CD4-positive, alpha-beta T cell treated with Interleukin-6 for 4 hours (primary cell): ENCODE measurements around the gene LRRC25.
"Not testable (repeated sequence)": the region's sequence is repeated elsewhere in the genome, so short reads cannot be mapped to it uniquely, and the experiment has no call there.

Experiments
- DNase-seq: peaks from one replicate; pipeline ENCODE4 v3.0.0-alpha.2; 2020; ENCODE audit warnings: mixed read lengths

Gene LRRC25

DNA sequence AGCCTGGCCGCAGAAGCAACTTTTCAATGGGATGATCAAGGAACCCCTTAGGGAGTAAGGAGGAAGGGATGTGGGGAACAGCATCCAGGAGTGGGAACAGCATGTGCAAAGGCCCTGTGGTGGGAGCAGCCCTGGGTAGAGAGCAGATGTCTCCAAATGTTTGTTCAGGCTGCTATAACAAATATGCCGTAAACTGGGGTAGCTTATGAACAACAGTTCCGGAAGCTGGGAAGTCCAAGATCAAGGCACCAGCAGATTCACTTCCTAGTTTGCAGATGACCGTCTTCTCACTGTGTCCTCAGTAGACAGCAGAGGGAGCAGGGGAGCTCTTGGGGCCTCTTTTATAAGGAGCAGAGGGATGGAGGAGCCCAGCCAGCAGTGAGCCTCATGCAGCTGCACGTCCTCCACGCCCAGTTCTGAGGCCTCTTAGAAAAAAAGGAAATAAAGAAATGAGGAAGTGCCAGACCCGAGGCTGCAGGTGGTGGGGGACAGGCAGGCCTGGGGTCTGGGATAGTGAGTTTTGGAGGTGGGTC is 4.2 kb upstream of the LRRC25 start:
- no peak for DNase-seq

DNA sequence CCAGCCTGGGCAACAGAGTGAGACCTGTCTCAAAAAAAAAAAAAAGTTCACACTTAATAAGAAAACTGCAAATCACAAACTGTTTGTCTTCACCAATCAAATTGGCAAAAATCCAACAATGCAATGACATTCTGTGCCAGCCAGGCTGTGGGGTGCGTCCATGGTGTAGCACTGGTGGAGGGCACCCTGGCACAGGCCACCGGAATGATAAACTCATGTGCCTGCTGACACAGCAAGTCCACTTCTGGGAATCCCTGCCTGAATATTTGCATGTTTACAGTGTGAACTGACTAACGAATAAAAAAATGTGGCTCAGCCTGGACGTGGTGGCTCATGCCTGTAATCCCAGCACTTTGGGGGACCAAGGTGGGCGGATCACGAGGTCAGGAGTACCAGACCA is 1.6 kb upstream of the LRRC25 start:
- DNase-seq: no peak

DNA sequence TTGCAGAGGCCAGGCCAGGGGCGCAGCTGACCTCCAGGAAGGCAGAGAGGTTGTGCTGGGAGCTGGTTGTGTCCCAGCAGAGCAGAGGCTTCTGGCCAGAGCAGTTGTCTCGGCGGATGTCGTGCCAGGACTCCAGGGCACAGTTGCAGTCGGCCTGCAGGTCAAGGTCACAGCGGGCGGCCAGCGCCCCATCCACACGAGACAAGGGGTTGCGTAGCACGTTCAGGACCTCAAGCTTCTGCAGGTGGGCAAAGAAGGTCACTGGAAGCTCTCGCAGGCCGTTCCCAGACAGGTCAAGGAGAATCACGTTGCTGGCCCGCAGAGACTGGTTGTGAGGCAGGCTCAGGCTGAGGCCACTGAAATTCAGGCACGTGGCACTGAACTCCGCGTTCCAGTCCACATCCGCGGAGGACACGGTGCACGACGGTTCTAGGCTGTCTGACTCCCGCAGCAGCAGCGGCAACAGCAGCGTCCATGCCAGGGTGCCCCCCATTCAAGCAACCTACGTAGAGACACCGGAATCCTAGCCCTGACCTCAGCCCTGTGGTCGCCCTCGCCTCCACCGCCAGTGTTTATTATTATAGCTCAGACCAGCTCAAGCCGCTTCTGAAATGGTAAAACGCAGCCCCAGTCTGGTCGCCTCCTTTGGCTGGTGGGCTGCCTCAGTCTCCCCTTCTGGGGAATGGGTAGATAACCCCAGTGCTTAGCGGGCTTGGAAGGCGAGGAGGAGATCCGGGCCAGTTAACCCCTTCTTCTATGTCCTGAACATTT is 766 bp downstream of the LRRC25 start:
- no peak for DNase-seq

DNA sequence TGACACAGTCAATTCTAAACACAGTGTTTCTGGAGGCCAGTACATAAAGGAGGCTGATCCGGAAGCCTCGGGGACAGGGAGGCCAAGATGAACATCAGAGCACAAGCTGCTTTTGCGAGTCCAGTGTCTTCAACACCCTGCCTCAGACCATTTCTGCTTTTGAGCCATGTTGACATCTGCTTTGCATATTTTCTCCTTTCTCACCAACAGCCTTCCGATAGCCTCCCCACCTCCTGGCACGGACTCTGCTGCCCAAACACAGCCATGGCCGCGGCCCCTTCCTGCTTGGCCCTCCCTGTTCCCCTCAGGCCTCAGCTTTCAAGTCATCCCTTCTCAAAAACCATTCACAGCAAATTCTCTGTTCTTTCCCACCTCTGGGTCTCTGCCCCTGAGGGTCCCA is 3.6 kb downstream of the LRRC25 start:
- no peak for DNase-seq

DNA sequence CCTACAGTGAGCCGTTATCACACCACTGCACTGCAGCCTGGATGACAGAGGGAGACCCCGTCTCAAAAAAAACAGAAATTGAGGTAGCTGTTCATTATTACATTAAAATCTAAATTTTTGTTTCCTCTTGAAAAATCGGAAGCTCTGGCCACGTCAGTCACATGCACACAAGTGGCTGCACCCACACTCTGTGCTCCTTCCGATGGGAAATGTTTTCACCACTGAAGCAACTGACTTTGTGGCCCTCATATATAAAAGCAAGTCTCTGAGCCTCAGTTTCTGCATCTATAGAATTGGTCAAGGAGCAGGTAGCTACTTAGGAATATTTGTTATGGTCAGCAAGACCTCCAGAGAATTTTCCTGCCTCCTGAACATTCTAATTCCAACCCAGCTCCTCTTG is 4.5 kb downstream of the LRRC25 start:
- DNase-seq: no peak

DNA sequence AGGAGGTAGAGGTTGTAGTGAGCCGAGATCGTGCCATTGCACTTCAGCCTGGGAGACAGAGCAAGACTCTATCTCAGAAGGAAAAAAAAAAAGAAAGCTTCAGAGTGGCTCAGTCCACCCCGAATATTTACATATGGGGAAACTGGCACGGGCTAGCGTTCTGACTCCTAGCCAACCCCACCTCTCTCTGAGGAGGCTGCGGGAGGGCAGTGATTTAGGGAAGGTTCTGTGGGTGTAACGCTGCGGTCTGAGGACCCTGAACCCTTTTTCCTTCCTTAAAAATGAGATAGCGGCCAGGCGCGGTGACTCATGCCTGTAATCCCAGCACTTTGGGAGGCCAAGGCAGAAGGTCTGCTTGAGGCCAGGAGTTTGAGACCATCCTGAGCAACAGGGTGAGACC is 5.0 kb downstream of the LRRC25 start:
- DNase-seq: no peak

DNA sequence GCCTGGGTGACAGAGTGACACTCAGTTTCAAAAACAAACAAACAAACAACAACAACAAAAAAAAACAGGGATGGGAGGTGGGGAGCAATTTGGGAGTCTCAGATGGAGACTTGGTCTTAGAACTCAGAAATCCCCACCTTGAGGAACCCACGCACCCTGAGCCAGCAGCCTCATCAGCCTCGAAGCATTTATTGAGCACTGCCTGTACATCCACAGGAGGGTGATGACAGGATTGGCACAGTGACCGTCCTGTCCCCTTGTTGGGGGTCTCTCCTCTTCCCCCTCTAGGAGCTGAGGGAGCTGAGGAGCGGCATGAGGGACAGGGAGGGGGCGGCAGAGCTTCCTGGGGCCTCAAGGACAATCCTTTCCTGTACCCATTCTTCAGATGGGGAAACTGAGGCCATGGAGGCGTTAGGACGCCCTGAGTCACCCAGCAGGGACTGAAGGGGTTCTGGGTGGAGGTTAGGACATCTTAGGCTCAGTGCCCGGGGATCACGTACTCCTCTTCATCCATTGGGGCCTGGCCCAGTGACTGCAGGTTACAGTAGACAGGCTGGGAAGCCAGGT is 5.8 kb downstream of the LRRC25 start:
- no peak for DNase-seq

DNA sequence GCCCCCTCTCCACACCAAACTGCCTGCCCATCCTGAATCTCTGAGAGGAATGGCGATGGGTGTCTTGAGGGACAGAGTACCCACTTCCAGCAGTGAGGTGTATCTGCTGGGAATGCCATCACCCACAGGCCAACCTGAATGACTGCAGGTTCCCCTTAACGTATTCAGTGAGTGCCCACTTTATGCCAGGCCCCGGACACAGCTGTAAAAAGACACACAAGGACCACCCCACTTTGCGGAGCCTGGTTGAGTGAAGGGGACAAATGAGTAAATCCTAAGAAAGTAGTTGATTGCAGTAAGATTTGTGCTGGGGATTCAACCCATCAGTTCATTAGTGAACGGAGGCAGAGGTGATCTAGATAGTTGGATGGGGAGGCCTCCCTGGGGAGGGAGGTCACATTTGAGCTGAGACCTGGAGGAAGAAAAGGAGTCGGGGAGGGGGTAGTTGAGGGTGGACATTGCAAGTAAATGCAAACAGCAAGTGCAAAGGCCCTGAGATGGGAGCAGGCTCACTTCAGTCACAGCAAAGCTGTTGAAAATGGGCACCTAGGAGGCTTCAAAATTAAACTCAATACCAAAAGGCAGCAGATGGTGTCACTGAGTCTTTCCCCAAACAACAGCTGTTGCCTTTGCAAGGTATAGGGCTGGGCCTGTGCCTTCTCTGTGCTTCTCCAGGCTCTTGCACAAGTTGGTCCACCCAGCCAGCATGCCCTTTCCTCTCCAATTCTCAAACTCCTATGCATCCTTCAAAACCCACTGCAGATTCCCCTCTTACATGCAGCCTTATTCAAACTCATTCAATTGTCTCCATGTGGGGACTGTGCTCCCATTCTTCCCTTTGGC is 7.1 kb downstream of the LRRC25 start:
- DNase-seq: no peak

DNA sequence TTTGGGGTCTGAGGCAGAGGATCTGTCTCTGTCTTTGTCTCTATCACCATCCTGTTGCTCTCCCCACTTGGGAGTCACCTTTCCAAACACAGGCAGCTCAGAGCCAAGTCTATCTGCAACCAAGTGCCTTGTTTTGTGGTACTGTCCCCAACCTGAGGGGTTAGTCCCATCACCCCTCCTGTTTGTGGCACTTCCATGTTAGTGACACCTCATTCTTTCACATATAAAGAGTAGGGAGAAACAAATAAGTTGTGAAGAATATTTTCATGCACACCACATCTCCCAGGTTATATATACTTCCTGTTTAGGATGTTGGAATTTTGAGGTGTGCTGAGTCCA is 7.7 kb downstream of the LRRC25 start:
- DNase-seq: no peak

DNA sequence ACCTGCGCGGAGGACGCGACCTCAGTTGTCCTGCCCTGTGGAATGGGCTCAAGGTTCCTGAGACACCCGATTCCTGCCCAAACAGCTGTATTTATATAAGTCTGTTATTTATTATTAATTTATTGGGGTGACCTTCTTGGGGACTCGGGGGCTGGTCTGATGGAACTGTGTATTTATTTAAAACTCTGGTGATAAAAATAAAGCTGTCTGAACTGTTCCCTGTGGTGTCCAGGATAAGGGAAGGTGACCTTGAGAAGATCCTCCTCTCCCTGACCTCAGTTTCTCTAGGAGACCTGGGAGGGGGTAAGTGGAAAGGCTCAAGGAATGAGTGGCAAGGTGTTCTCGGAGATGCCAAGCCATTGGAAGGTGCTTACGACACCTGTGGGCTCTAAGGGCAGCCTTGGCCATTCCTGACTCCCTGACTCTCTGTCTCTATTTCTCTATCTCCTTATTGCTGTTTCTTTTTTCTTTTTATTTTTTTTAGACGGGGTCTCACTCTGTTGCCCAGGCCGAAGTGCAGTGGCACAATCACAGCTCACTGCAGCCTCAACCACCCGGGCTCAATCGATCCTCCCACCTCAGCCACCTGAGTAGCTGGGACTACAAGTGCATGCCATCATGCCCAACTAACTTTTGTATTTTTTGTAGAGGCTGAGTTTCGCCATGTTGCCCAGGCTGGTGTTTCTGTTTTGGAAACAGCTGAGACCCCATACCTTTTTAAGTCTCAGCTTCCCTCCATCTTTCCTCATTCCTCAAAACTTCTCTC is 8.3 kb downstream of the LRRC25 start:
- DNase-seq: no peak

DNA sequence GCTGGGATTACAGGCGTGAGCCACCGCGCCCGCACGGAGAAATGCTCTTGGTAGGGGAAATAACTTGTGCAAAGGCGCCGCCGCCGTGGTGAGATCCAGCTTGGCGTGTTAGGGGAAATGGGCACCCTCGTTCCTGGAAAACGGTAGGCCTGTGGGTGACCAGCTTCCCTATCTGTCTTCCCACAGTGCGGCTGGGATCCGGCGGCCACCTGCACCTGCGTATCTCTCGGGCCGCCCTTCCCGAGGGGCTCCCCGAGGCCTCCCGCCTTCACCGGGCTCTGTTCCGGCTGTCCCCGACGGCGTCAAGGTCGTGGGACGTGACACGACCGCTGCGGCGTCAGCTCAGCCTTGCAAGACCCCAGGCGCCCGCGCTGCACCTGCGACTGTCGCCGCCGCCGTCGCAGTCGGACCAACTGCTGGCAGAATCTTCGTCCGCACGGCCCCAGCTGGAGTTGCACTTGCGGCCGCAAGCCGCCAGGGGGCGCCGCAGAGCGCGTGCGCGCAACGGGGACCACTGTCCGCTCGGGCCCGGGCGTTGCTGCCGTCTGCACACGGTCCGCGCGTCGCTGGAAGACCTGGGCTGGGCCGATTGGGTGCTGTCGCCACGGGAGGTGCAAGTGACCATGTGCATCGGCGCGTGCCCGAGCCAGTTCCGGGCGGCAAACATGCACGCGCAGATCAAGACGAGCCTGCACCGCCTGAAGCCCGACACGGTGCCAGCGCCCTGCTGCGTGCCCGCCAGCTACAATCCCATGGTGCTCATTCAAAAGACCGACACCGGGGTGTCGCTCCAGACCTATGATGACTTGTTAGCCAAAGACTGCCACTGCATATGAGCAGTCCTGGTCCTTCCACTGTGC is 9.1 kb downstream of the LRRC25 start:
- peak; percentile 80 for DNase-seq

DNA sequence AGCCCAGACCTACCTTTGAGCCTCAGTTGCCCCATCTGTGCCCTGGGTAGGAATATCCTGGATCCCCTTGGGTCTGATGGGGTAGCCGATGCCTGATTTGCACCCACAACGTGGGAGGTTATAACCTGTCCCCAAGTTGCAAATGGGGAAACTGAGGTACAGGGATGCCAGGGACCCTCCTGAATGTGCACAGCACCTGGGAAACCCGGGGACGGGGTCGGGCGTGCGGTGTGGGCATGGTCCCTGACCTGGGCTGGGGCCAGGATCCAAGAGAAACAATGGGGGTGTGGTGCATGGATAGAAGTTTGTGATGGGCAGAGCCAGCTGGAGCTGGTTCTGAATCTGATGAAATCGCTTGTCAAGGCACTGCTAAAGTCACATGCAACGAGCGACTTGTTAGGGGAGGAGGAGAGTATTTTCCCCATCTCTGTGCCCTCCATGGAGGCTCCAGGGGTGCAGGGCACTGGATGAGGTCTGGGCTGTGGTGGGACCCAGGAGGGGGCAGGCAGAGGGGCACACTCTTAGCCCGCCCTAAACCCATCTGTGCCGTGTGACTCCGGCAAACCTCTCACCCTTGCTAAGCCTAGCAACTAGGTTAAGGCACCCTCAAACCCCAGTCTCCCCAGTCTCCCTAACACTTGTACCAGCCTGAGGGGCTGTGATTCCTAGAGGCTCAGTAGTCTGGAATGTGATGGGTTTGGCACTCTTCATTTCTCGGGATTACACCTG is 10.7 kb downstream of the LRRC25 start:
- DNase-seq: no peak

DNA sequence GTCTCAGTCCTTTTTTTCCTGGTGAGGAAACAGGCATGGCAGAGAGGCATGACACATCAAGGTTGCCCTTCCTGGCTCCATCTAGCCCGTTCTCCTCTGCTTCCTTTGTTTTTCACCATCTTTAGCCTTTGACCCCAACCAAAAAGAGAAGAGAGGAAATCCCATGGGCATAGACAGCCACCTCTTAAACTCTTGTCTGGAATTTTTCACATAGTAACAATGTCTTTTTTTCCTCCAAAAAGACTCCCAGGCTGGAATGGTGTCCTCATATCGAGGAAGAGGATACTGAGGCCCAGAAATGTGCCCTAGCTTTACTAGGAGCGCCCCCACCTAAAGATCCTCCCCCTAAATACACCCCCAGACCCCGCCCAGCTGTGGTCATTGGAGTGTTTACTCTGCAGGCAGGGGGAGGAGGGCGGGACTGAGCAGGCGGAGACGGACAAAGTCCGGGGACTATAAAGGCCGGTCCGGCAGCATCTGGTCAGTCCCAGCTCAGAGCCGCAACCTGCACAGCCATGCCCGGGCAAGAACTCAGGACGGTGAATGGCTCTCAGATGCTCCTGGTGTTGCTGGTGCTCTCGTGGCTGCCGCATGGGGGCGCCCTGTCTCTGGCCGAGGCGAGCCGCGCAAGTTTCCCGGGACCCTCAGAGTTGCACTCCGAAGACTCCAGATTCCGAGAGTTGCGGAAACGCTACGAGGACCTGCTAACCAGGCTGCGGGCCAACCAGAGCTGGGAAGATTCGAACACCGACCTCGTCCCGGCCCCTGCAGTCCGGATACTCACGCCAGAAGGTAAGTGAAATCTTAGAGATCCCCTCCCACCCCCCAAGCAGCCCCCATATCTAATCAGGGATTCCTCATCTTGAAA is 11.5 kb downstream of the LRRC25 start, which contains the start of gene GDF15:
Gene GDF15 (plus strand): TSS at position 484 of the 868 bp plus-strand sequence. CDS start 32 bp downstream, at position 516.
- peak; percentile 34 for DNase-seq

DNA sequence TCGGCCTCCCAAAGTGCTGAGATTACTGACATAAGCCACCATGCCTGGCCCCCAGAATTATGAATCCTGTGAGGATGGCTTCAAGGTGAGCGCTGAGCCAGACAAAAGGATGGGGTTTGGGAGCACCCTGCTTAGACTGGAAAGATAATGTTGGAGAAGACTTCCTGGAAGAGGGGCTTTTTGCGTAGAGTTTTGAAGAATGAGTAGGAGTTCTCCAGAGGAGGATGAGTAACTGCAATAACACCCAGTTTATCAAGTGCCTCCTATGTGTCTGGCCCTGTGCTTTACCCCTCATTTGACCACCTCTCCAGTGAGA is 12.1 kb downstream of the LRRC25 start:
- no peak for DNase-seq

DNA sequence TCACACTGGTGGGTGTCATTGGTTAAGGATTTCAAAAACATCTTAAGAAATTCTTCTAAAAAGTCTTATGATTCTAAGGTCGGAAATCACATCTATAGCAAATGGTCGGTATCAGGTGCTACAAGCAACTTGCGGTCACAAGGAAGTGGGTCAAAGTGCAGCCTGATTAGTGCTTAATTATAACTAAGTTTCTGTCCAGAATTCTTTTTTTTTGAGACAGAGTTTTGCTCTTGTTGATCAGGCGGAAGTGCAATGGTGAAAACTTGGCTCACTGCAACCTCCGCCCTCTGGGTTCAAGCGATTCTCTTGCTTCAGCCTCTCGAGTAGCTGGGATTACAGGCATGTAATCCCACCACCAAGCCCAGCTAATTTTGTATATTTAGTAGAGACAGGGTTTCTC is 12.6 kb downstream of the LRRC25 start:
- no peak for DNase-seq

DNA sequence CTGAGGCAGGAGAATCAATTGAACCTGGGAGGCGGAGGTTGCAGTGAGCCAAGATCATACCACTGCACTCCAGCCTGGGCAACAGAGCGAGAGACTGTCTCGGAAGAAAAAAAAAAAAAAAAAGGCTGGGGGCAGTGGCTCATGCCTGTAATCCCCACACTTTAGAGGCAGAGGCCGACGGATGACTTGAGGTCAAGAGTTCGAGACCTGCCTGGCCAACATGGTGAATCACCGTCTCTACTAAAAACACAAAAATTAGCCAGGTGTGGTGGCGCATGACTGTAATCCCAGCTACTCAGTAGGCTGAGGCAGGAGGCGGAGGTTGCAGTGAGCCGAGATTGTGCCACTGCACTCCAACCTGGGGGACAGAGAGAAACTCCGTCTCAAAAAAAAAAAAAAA is 13.8 kb downstream of the LRRC25 start:
- not testable (repeated sequence) for DNase-seq

DNA sequence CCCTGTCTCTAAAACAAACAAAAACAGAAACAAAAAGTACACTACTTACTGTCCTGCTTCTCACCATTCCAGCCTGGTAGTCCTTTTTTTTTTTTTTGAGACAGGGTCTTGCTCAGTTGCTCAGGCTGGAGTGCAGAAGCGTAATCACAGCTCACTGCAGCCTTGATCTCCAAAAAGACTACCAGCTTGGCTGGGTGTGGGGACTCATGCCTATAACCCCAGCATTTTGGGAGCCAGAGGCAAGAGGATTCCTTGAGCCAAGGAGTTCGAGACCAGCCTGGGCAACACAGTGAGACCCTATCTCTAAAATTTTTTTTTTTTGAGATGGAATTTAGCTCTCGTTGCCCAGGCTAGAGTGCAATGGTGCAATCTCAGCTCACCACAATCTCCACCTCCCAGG is 16.6 kb downstream of the LRRC25 start:
- DNase-seq: no peak

DNA sequence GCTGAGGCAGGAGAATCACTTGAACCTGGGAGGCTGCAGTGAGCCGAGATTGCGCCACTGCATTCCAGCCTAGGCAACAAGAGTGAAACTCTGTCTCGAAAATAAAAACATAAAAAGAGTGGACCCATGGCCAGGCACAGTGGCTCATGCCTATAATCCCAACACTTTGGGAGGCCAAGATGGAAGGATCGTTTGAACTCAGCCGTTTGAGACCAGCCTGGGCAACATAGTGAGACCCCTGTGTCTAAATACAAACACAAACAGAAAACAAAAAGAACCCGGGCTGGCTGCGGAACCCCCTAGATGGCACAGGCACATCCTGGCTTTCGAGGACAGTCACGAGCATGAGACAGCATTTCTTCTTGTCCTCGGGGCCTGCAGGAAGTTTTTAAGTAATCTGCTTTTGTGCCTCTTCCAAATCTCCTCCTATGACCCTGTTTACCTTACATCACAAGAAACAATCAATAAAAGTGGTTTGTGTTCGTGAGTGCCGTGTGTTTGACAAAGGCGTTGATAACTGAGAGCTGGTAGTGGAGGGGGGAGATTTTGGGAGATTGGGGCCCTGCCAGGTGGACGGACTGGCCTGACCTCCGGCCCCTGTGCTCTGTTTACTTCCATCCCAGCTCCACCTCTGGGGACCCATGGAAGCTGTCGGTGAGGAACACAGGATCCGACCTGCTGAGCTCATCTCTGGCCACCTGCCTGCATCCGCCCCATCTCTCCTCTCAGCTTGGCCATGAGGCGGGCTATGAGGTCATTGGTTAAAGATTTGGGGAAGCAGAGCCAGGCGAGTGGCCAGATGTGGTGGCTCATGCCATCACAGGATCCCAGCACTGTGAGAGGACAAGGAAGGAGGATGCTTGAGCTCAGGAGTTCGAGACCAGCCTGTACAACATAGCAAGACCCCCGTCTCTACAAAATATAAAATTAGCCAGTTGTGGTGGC is 17.3 kb downstream of the LRRC25 start:
- no peak for DNase-seq

DNA sequence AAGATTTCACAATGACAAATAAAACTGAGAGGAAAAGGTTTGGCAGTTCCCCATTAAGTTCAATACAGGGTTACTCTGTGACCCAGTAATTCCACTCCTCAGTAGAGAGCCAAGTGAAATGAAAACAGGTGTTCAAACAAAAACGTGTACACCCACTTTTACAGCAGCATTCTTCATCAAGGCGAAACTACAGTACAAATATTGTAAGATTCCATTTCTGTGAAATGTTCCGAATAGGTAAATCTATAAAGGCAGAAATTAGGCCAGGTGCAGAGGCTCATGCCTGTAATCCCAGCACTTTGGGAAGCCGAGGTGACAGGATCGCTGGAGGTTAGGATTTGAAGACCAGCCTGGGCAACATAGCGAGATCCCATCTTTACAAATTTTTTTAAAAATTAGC is 20.4 kb downstream of the LRRC25 start:
- no peak for DNase-seq
